Activated CD4-positive, CD25-positive, alpha-beta regulatory T cell treated with anti-CD3 and anti-CD28 coated beads, Interleukin-2, amount 50 U/mL, for 72 hours (primary cell): ENCODE results near the gene FGF1.

Experiments used
- DNase-seq: peaks from one replicate; pipeline ENCODE4 v3.0.0; 2021

Gene FGF1

GRCh38 chr5:142685418-142686209 is at the start of gene FGF1:
Gene FGF1, minus strand, starts transcription at chr5:142686090. Its CDS starts 71,963 bp downstream, at chr5:142614127.
- no peak for DNase-seq

- no peak for DNase-seq
These were observed 41.8 kb upstream of the FGF1 start for GRCh38 chr5:142727735-142728047.

- DNase-seq = no peak
These were observed 40.4 kb upstream of the FGF1 start for GRCh38 chr5:142726188-142726731.

GRCh38 chr5:142725231-142726187 is 39.6 kb upstream of the FGF1 start:
- no peak for DNase-seq

GRCh38 chr5:142724821-142725220 is 38.9 kb upstream of the FGF1 start:
- DNase-seq = no peak

- no peak for DNase-seq
These were observed 37.0 kb upstream of the FGF1 start for GRCh38 chr5:142722896-142723295.

GRCh38 chr5:142722146-142722545 is 36.3 kb upstream of the FGF1 start:
- no peak for DNase-seq

- no peak for DNase-seq
These were observed 34.9 kb upstream of the FGF1 start for GRCh38 chr5:142720641-142721271.

GRCh38 chr5:142719836-142720370 is 34.0 kb upstream of the FGF1 start:
- DNase-seq = no peak

GRCh38 chr5:142717582-142718215 is 31.8 kb upstream of the FGF1 start:
- no peak for DNase-seq

- DNase-seq = no peak
These were observed 31.1 kb upstream of the FGF1 start for GRCh38 chr5:142716963-142717362.

GRCh38 chr5:142715291-142715690 is 29.4 kb upstream of the FGF1 start:
- DNase-seq = no peak

GRCh38 chr5:142713121-142713706 is 27.3 kb upstream of the FGF1 start:
- peak; percentile 87 for DNase-seq

- no peak for DNase-seq
These were observed 17.3 kb upstream of the FGF1 start for GRCh38 chr5:142703153-142703552.

- DNase-seq = no peak
These were observed 15.9 kb upstream of the FGF1 start for GRCh38 chr5:142701673-142702311.

GRCh38 chr5:142700566-142700965 is 14.7 kb upstream of the FGF1 start:
- DNase-seq = no peak

GRCh38 chr5:142699184-142699720 is 13.4 kb upstream of the FGF1 start:
- peak; percentile 75 for DNase-seq

- DNase-seq = no peak
These were observed 12.7 kb upstream of the FGF1 start for GRCh38 chr5:142698447-142699183.

GRCh38 chr5:142697356-142698255 is 11.7 kb upstream of the FGF1 start:
- no peak for DNase-seq
